WTC11 (cell line): ENCODE measurements around the gene DOK5. TPM values are rescaled to one million over a fixed set of nuclear protein-coding genes. Genes with fewer than 3 reads are reported as not detected.

Source experiments
- ATAC-seq: fragments of 200-7000 bp; cut with Tn5 transposase; 2 replicates; pipeline ENCODE4 v1.10.0; 2021; ENCODE audit warnings: mild to moderate bottlenecking, moderate library complexity
- CTCF ChIA-PET: fragments of 300-600 bp; sonication (Branson Sonifier 250); formaldehyde crosslinking; loops from one replicate; lab custom pipeline; 2021; ENCODE audit warnings: antibody characterized with exemption; lab: Charles Lee
- POLR2A ChIA-PET: fragments of 350-600 bp; sonication (Branson Sonifier 250); formaldehyde crosslinking; loops from one replicate; lab custom pipeline; 2021; ENCODE audit warnings: antibody characterized with exemption; lab: Charles Lee
- DNase-seq: peaks from one replicate; pipeline ENCODE4 v3.0.0; 2021; ENCODE audit warnings: low spot score
- H3K27ac Mint-ChIP-seq: 2 replicates; pipeline ENCODE4 v1.8.0; 2021; ENCODE audit warnings: mixed read lengths
- H3K27me3 Mint-ChIP-seq: 2 replicates; pipeline ENCODE4 v1.8.0; 2021; ENCODE audit warnings: low read depth, mild to moderate bottlenecking, moderate library complexity, mixed read lengths
- H3K36me3 Mint-ChIP-seq: 2 replicates; pipeline ENCODE4 v1.8.0; 2021; ENCODE audit warnings: mixed read lengths
- H3K4me1 Mint-ChIP-seq: 2 replicates; pipeline ENCODE4 v1.8.0; 2022; ENCODE audit warnings: mixed read lengths
- H3K4me3 Mint-ChIP-seq: 2 replicates; pipeline ENCODE4 v1.8.0; 2021; ENCODE audit warnings: mild to moderate bottlenecking, moderate library complexity, mixed read lengths
- H3K9me3 Mint-ChIP-seq: 2 replicates; pipeline ENCODE4 v1.8.0; 2021; ENCODE audit warnings: mixed read lengths
- FOXP4 ChIP-seq: sonication (generic); formaldehyde crosslinking; IDR thresholded peaks from 2 replicates; pipeline ENCODE4 v1.8.0; 2022; ENCODE audit warnings: mild to moderate bottlenecking, missing genetic modification reagents
- GABPB1 ChIP-seq: sonication (generic); formaldehyde crosslinking; IDR thresholded peaks from 2 replicates; pipeline ENCODE4 v1.8.1; 2023; ENCODE audit warnings: mild to moderate bottlenecking, missing genetic modification reagents
- MXD4 ChIP-seq: fragments of 250-450 bp; sonication (Bioruptor Pico); IDR thresholded peaks from 2 replicates; pipeline ENCODE4 v1.8.0; 2021; ENCODE audit warnings: mild to moderate bottlenecking, moderate library complexity, borderline replicate concordance
- NFE2L1 ChIP-seq: sonication (generic); formaldehyde crosslinking; IDR thresholded peaks from 2 replicates; pipeline ENCODE4 v1.8.1; 2023; ENCODE audit warnings: missing genetic modification reagents
- NR2C2 ChIP-seq: sonication (generic); formaldehyde crosslinking; IDR thresholded peaks from 2 replicates; pipeline ENCODE4 v1.8.0; 2022; ENCODE audit warnings: mild to moderate bottlenecking, missing genetic modification reagents
- RELA ChIP-seq: sonication (generic); formaldehyde crosslinking; IDR thresholded peaks from 2 replicates; pipeline ENCODE4 v1.8.1; 2022; ENCODE audit warnings: missing genetic modification reagents, mild to moderate bottlenecking, borderline replicate concordance
- SMAD4 ChIP-seq: sonication (generic); formaldehyde crosslinking; IDR thresholded peaks from 2 replicates; pipeline ENCODE4 v1.8.0; 2022; ENCODE audit warnings: mild to moderate bottlenecking, missing genetic modification reagents
- TEAD4 ChIP-seq: sonication (generic); formaldehyde crosslinking; IDR thresholded peaks from 2 replicates; pipeline ENCODE4 v1.8.0; 2022; ENCODE audit warnings: mild to moderate bottlenecking, missing genetic modification reagents
- TP53 ChIP-seq: sonication (generic); formaldehyde crosslinking; IDR thresholded peaks from 2 replicates; pipeline ENCODE4 v1.8.1; 2023; ENCODE audit warnings: mild to moderate bottlenecking, missing genetic modification reagents
- ZBTB21 ChIP-seq: sonication (generic); formaldehyde crosslinking; IDR thresholded peaks from 2 replicates; pipeline ENCODE4 v1.8.1; 2023; ENCODE audit warnings: mild to moderate bottlenecking, missing genetic modification reagents, borderline replicate concordance
- ZBTB43 ChIP-seq: sonication (generic); formaldehyde crosslinking; IDR thresholded peaks from 2 replicates; pipeline ENCODE4 v1.8.1; 2023; ENCODE audit warnings: mild to moderate bottlenecking, missing genetic modification reagents
- ZNF416 ChIP-seq: fragments of 250-450 bp; sonication (Bioruptor Pico); IDR thresholded peaks from 2 replicates; pipeline ENCODE4 v1.9.0; 2021; ENCODE audit warnings: mild to moderate bottlenecking, inconsistent platforms
- ZNF423 ChIP-seq: fragments of 250-450 bp; sonication (Bioruptor Pico); IDR thresholded peaks from 2 replicates; pipeline ENCODE4 v2.1.2; 2022; ENCODE audit warnings: mild to moderate bottlenecking, moderate library complexity
- total RNA-seq: library from RNA; stranded (reverse); gene quantifications from 3 replicates; pipeline ENCODE4 v1.2.3, GENCODE V29; 2021
- TF ChIP-seq, protein P1 (sequence below): fragments of 250-450 bp; sonication (Bioruptor Pico); IDR thresholded peaks from 2 replicates; pipeline ENCODE4 v1.9.0; 2021; ENCODE audit warnings: mild to moderate bottlenecking
- TF ChIP-seq, protein P2 (sequence below): sonication (generic); formaldehyde crosslinking; IDR thresholded peaks from 2 replicates; pipeline ENCODE4 v1.8.1; 2022; ENCODE audit warnings: low read depth, mild to moderate bottlenecking, moderate library complexity, missing genetic modification reagents, borderline replicate concordance
- TF ChIP-seq, protein P3 (sequence below): fragments of 250-450 bp; sonication (Bioruptor Pico); IDR thresholded peaks from 2 replicates; pipeline ENCODE4 v1.9.0; 2021; ENCODE audit warnings: moderate library complexity, mild to moderate bottlenecking, inconsistent platforms, borderline replicate concordance
- TF ChIP-seq, protein P4 (sequence below): fragments of 200-600 bp; IDR thresholded peaks from 2 replicates; pipeline ENCODE4 v1.8.0; 2022; ENCODE audit warnings: antibody characterized with exemption

DOK5 gene
- total RNA-seq, 1 experiment from 2014 or later = 10.1 TPM

DNA sequence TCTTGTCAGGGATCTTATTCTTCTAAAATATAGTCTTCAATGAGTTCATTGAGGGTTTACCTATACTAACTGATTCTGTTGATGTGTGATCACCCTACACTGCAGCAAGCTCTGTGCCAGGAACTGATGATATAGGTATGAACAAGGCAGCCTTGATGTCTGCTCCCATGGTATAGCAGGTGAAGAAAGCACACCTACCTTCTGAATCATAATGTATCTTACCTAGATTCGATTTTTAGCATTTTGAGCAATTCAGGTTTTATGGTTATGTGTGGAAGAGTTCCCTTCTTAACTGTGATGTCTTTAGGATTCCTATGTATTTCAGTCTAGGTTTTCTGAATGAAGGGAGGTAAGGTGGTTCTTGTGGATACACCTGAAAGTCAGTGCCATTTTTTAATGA lies 223.0 kb downstream of the DOK5 start:
- H3K36me3 Mint-ChIP-seq = peaks cover 60% of the 10 kb centered on the region
- H3K27me3 Mint-ChIP-seq = peaks cover 9% of the 10 kb centered on the region
- no peaks in the 10 kb centered on the region for H3K4me1 Mint-ChIP-seq
- ATAC-seq = no peak
- TF ChIP-seq TP53 (CRISPR knock-in tag) = no peak
- no peak for TF ChIP-seq ZBTB43 (CRISPR knock-in tag)
- TF ChIP-seq MXD4 (CRISPR knock-in tag) = no peak
- TF ChIP-seq ZBTB21 (CRISPR knock-in tag) = no peak
- TF ChIP-seq ZNF423 (CRISPR knock-in tag) = no peak
- TF ChIP-seq, protein P1, sequence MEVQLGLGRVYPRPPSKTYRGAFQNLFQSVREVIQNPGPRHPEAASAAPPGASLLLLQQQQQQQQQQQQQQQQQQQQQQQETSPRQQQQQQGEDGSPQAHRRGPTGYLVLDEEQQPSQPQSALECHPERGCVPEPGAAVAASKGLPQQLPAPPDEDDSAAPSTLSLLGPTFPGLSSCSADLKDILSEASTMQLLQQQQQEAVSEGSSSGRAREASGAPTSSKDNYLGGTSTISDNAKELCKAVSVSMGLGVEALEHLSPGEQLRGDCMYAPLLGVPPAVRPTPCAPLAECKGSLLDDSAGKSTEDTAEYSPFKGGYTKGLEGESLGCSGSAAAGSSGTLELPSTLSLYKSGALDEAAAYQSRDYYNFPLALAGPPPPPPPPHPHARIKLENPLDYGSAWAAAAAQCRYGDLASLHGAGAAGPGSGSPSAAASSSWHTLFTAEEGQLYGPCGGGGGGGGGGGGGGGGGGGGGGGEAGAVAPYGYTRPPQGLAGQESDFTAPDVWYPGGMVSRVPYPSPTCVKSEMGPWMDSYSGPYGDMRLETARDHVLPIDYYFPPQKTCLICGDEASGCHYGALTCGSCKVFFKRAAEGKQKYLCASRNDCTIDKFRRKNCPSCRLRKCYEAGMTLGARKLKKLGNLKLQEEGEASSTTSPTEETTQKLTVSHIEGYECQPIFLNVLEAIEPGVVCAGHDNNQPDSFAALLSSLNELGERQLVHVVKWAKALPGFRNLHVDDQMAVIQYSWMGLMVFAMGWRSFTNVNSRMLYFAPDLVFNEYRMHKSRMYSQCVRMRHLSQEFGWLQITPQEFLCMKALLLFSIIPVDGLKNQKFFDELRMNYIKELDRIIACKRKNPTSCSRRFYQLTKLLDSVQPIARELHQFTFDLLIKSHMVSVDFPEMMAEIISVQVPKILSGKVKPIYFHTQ (CRISPR knock-in tag) = no peak
- no peak for TF ChIP-seq NR2C2 (CRISPR knock-in tag)
- TF ChIP-seq FOXP4 = no peak
- TF ChIP-seq, protein P2, sequence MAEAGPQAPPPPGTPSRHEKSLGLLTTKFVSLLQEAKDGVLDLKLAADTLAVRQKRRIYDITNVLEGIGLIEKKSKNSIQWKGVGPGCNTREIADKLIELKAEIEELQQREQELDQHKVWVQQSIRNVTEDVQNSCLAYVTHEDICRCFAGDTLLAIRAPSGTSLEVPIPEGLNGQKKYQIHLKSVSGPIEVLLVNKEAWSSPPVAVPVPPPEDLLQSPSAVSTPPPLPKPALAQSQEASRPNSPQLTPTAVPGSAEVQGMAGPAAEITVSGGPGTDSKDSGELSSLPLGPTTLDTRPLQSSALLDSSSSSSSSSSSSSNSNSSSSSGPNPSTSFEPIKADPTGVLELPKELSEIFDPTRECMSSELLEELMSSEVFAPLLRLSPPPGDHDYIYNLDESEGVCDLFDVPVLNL = no peak
- TF ChIP-seq, protein P3, sequence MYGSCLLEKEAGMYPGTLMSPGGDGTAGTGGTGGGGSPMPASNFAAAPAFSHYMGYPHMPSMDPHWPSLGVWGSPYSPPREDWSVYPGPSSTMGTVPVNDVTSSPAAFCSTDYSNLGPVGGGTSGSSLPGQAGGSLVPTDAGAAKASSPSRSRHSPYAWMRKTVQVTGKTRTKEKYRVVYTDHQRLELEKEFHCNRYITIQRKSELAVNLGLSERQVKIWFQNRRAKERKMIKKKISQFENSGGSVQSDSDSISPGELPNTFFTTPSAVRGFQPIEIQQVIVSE = no peak
- TF ChIP-seq GABPB1 (CRISPR knock-in tag) = no peak
- TF ChIP-seq, protein P4, sequence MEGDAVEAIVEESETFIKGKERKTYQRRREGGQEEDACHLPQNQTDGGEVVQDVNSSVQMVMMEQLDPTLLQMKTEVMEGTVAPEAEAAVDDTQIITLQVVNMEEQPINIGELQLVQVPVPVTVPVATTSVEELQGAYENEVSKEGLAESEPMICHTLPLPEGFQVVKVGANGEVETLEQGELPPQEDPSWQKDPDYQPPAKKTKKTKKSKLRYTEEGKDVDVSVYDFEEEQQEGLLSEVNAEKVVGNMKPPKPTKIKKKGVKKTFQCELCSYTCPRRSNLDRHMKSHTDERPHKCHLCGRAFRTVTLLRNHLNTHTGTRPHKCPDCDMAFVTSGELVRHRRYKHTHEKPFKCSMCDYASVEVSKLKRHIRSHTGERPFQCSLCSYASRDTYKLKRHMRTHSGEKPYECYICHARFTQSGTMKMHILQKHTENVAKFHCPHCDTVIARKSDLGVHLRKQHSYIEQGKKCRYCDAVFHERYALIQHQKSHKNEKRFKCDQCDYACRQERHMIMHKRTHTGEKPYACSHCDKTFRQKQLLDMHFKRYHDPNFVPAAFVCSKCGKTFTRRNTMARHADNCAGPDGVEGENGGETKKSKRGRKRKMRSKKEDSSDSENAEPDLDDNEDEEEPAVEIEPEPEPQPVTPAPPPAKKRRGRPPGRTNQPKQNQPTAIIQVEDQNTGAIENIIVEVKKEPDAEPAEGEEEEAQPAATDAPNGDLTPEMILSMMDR = no peak
- TF ChIP-seq ZNF416 = no peak
- TF ChIP-seq SMAD4 = no peak
- TF ChIP-seq NFE2L1 (CRISPR knock-in tag) = no peak
- no peak for TF ChIP-seq RELA
- TF ChIP-seq TEAD4 (CRISPR knock-in tag) = no peak
- no peak overlapping the region for H3K27ac Mint-ChIP-seq
- peaks cover 79% of the 10 kb centered on the region for H3K9me3 Mint-ChIP-seq
- no peak overlapping the region for H3K4me3 Mint-ChIP-seq
- ChIA-PET POLR2A (no interaction called here), CTCF (no interaction called here)
- no peak for DNase-seq
